Measurements from ENCODE around the gene TCEANC2.

The TCEANC2 gene

DNA sequence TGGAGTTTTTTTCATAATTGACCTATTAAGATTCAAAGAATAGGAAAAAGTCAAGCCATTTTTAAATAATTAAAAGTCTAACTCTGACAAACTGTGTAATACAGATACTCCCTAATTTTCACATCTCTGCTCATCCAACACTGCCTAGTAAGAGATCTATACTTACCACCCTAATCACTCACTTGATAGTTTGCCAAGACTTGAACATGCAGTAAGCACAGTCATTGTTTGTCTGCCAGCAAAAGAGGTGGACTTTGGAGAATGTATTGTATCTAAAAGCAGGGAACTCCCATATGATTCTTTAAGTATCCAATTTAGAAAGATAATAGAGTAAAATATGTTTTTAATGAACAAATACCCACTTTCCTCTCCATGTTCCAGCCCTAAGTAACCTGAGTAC lies 15.9 kb upstream of the TCEANC2 start:
- ATAC-seq = peak; percentile 40; the same call in 1 of the 3 replicates

DNA sequence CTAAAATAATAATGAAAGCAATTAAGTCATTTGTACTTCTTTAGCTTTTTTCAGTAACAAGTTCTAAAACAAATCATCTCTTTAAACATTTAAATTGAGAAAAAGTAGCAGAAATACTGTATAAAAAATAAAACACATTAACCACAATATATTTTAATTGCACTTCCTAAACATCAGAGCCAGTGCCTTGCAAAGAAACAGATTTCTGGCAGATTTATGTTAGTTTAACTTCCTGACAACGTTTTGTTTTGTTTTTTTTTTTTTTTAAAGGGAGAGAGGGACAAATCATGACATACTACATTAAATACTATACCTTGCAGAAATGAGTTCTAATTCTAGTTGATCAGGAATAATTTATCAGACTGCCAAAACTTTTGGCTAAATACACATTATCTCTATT lies 11.6 kb upstream of the TCEANC2 start:
- ATAC-seq = no peak

More for the DNA sequence above, 15.9 kb upstream of the TCEANC2 start:
- TF ChIP-seq GLIS3 (CRISPR knock-in tag; IDR thresholded peaks at IDR 0.05) (no peak), ZNF70 (CRISPR knock-in tag; IDR thresholded peaks at IDR 0.05) (no peak), PPARA (CRISPR knock-in tag; IDR thresholded peaks at IDR 0.05; ENCODE audit: borderline replicate concordance) (no peak), TCF4 (CRISPR knock-in tag; IDR thresholded peaks at IDR 0.05; ENCODE audit: borderline replicate concordance) (no peak), ZFP30 (CRISPR knock-in tag; IDR thresholded peaks at IDR 0.05) (no peak), SNAI2 (CRISPR knock-in tag; IDR thresholded peaks at IDR 0.05) (no peak), ISL1 (CRISPR knock-in tag; IDR thresholded peaks at IDR 0.05) (no peak), ZC3H10 (CRISPR knock-in tag; IDR thresholded peaks at IDR 0.05) (no peak), BACH2 (CRISPR knock-in tag; IDR thresholded peaks at IDR 0.05; ENCODE audit: borderline replicate concordance) (no peak), ARNTL (CRISPR knock-in tag; IDR thresholded peaks at IDR 0.05; ENCODE audit: borderline replicate concordance, low read depth) (no peak), ZNF8 (CRISPR knock-in tag; IDR thresholded peaks at IDR 0.05) (no peak), OSR1 (CRISPR knock-in tag; IDR thresholded peaks at IDR 0.05) (no peak), ZNF565 (CRISPR knock-in tag; conservative IDR thresholded peaks at IDR 0.05; ENCODE audit: low read depth) (no peak), RARB (CRISPR knock-in tag; IDR thresholded peaks at IDR 0.05) (no peak), CSDC2 (CRISPR knock-in tag; IDR thresholded peaks at IDR 0.05) (no peak)
- TF ChIP-seq, protein P1, sequence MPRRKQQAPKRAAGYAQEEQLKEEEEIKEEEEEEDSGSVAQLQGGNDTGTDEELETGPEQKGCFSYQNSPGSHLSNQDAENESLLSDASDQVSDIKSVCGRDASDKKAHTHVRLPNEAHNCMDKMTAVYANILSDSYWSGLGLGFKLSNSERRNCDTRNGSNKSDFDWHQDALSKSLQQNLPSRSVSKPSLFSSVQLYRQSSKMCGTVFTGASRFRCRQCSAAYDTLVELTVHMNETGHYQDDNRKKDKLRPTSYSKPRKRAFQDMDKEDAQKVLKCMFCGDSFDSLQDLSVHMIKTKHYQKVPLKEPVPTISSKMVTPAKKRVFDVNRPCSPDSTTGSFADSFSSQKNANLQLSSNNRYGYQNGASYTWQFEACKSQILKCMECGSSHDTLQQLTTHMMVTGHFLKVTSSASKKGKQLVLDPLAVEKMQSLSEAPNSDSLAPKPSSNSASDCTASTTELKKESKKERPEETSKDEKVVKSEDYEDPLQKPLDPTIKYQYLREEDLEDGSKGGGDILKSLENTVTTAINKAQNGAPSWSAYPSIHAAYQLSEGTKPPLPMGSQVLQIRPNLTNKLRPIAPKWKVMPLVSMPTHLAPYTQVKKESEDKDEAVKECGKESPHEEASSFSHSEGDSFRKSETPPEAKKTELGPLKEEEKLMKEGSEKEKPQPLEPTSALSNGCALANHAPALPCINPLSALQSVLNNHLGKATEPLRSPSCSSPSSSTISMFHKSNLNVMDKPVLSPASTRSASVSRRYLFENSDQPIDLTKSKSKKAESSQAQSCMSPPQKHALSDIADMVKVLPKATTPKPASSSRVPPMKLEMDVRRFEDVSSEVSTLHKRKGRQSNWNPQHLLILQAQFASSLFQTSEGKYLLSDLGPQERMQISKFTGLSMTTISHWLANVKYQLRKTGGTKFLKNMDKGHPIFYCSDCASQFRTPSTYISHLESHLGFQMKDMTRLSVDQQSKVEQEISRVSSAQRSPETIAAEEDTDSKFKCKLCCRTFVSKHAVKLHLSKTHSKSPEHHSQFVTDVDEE (CRISPR knock-in tag; IDR thresholded peaks at IDR 0.05) = no peak
- TF ChIP-seq, protein P2, sequence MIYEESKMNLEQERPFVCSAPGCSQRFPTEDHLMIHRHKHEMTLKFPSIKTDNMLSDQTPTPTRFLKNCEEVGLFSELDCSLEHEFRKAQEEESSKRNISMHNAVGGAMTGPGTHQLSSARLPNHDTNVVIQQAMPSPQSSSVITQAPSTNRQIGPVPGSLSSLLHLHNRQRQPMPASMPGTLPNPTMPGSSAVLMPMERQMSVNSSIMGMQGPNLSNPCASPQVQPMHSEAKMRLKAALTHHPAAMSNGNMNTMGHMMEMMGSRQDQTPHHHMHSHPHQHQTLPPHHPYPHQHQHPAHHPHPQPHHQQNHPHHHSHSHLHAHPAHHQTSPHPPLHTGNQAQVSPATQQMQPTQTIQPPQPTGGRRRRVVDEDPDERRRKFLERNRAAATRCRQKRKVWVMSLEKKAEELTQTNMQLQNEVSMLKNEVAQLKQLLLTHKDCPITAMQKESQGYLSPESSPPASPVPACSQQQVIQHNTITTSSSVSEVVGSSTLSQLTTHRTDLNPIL (CRISPR knock-in tag; IDR thresholded peaks at IDR 0.05; ENCODE audit: low read depth) = no peak
- TF ChIP-seq, protein P3, sequence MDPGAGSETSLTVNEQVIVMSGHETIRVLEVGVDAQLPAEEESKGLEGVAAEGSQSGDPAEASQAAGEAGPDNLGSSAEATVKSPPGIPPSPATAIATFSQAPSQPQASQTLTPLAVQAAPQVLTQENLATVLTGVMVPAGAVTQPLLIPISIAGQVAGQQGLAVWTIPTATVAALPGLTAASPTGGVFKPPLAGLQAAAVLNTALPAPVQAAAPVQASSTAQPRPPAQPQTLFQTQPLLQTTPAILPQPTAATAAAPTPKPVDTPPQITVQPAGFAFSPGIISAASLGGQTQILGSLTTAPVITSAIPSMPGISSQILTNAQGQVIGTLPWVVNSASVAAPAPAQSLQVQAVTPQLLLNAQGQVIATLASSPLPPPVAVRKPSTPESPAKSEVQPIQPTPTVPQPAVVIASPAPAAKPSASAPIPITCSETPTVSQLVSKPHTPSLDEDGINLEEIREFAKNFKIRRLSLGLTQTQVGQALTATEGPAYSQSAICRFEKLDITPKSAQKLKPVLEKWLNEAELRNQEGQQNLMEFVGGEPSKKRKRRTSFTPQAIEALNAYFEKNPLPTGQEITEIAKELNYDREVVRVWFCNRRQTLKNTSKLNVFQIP (CRISPR knock-in tag; IDR thresholded peaks at IDR 0.05; ENCODE audit: borderline replicate concordance, low read depth) = no peak
- TF ChIP-seq, protein P4, sequence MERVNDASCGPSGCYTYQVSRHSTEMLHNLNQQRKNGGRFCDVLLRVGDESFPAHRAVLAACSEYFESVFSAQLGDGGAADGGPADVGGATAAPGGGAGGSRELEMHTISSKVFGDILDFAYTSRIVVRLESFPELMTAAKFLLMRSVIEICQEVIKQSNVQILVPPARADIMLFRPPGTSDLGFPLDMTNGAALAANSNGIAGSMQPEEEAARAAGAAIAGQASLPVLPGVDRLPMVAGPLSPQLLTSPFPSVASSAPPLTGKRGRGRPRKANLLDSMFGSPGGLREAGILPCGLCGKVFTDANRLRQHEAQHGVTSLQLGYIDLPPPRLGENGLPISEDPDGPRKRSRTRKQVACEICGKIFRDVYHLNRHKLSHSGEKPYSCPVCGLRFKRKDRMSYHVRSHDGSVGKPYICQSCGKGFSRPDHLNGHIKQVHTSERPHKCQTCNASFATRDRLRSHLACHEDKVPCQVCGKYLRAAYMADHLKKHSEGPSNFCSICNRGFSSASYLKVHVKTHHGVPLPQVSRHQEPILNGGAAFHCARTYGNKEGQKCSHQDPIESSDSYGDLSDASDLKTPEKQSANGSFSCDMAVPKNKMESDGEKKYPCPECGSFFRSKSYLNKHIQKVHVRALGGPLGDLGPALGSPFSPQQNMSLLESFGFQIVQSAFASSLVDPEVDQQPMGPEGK (CRISPR knock-in tag; IDR thresholded peaks at IDR 0.05; ENCODE audit: borderline replicate concordance) = no peak

More for the DNA sequence above, 11.6 kb upstream of the TCEANC2 start:
- TF ChIP-seq, protein P4 (CRISPR knock-in tag; IDR thresholded peaks at IDR 0.05; ENCODE audit: borderline replicate concordance) = no peak
- TF ChIP-seq ZFP30 (CRISPR knock-in tag; IDR thresholded peaks at IDR 0.05) (no peak), GLIS3 (CRISPR knock-in tag; IDR thresholded peaks at IDR 0.05) (no peak), ZC3H10 (CRISPR knock-in tag; IDR thresholded peaks at IDR 0.05) (no peak), ZFP3 (CRISPR knock-in tag; IDR thresholded peaks at IDR 0.05) (no peak), SNAI2 (CRISPR knock-in tag; IDR thresholded peaks at IDR 0.05) (no peak), TCF4 (CRISPR knock-in tag; IDR thresholded peaks at IDR 0.05; ENCODE audit: borderline replicate concordance) (no peak), ZNF70 (CRISPR knock-in tag; IDR thresholded peaks at IDR 0.05) (no peak), PPARA (CRISPR knock-in tag; IDR thresholded peaks at IDR 0.05; ENCODE audit: borderline replicate concordance) (no peak), CSDC2 (CRISPR knock-in tag; IDR thresholded peaks at IDR 0.05) (no peak)
- TF ChIP-seq, protein P2 (CRISPR knock-in tag; IDR thresholded peaks at IDR 0.05; ENCODE audit: low read depth) = no peak
- TF ChIP-seq, protein P3 (CRISPR knock-in tag; IDR thresholded peaks at IDR 0.05; ENCODE audit: borderline replicate concordance, low read depth) = no peak

Measured in SK-N-SH treated with all-trans-retinoic acid at 6 μM for 48 hours (cell line).